AG04449 (cell line): ENCODE data around the gene PRKD1.

Experiments
- CTCF ChIA-PET: fragments of 350-600 bp; formaldehyde crosslinking; extraction: SDS; loops from one replicate; lab custom pipeline; 2021; ENCODE audit warnings: antibody characterized with exemption; lab: Yijun Ruan, JAX
- POLR2A ChIA-PET: fragments of 400-600, 350-600 bp; formaldehyde crosslinking; extraction: SDS; loops from one replicate; lab custom pipeline; 2020; ENCODE audit warnings: antibody characterized with exemption, inconsistent platforms; lab: Yijun Ruan, JAX
- DNase-seq: peaks from one replicate; pipeline ENCODE4 v3.0.0-alpha.2; 2010; ENCODE audit warnings: low read depth, low spot score
- H3K4me3 ChIP-seq: 2 replicates; pipeline ENCODE4 v1.5.1; 2011; ENCODE audit warnings: low read depth, mild to moderate bottlenecking, control low read depth, low read length
- CTCF ChIP-seq: IDR thresholded peaks from one replicate; pipeline ENCODE4 v1.5.1; 2011; ENCODE audit warnings: mild to moderate bottlenecking, moderate library complexity, low read length, control low read depth, inconsistent platforms; ENCODE audit not compliant: insufficient read depth; ENCODE audit errors: missing control alignments

Gene PRKD1

GRCh38 chr14:29804481-29805266 is 123.0 kb downstream of the PRKD1 start:
- H3K4me3 ChIP-seq, result no peak overlapping the region
- no peak for DNase-seq
- ChIA-PET POLR2A (no interaction called here), CTCF (interaction anchor here (0.6 to 1.3 kb wide), 3 partner anchors 11 to 110 kb away, joined by 3 read pairs; no protein-coding TSS in a partner anchor)
- TF ChIP-seq CTCF, result no peak

GRCh38 chr14:29803045-29803444 is 124.6 kb downstream of the PRKD1 start:
- TF ChIP-seq CTCF, result no peak
- POLR2A ChIA-PET, result no interaction called here
- no peak for DNase-seq
- no peak overlapping the region for H3K4me3 ChIP-seq
- CTCF ChIA-PET, result interaction anchor here (1.3 kb wide), 1 partner anchor 11 kb away, joined by 3 read pairs; no protein-coding TSS in a partner anchor

GRCh38 chr14:29802211-29802610 is 125.4 kb downstream of the PRKD1 start:
- H3K4me3 ChIP-seq, result no peak overlapping the region
- POLR2A ChIA-PET, result no interaction called here
- no peak for TF ChIP-seq CTCF
- DNase-seq, result no peak
- CTCF ChIA-PET, result interaction anchor here (0.9 to 1.5 kb wide), 2 partner anchors 8 to 204 kb away, joined by 3 to 4 read pairs; no protein-coding TSS in a partner anchor

GRCh38 chr14:29800961-29801360 is 126.7 kb downstream of the PRKD1 start:
- DNase-seq, result no peak
- POLR2A ChIA-PET, result no interaction called here
- no peak overlapping the region for H3K4me3 ChIP-seq
- no peak for TF ChIP-seq CTCF
- CTCF ChIA-PET, result interaction anchor here (1.0 to 1.5 kb wide), 5 partner anchors 9 to 414 kb away, joined by 3 to 6 read pairs (median 3); no protein-coding TSS in a partner anchor

GRCh38 chr14:29799464-29800095 is 128.1 kb downstream of the PRKD1 start:
- DNase-seq, result no peak
- POLR2A ChIA-PET, result no interaction called here
- no peak for TF ChIP-seq CTCF
- CTCF ChIA-PET, result no interaction called here
- H3K4me3 ChIP-seq, result no peak overlapping the region

- POLR2A ChIA-PET, result no interaction called here
- H3K4me3 ChIP-seq, result no peak overlapping the region
- CTCF ChIA-PET, result no interaction called here
- no peak for DNase-seq
- no peak for TF ChIP-seq CTCF
Measured at GRCh38 chr14:29798811-29799210, 128.8 kb downstream of the PRKD1 start.
